ENCODE data around the gene MC1R. TPM values are rescaled to one million over a fixed set of nuclear protein-coding genes. Genes with fewer than 3 reads are reported as not detected.

The MC1R gene
- 5.2 to 8.1 TPM (median 7.6 TPM) in 5 replicates for total RNA-seq (2022; extraction: Qiagen RNA extraction)

GRCh38 chr16:89918453-89919347, at the start of gene MC1R:
Gene MC1R (plus strand): TSS chr16:89918862. CDS start chr16:89919259, 397 bp downstream.

GRCh38 chr16:89873109-89873971, 45.3 kb upstream of the MC1R start, which contains the start of gene TCF25:
Gene TCF25 (plus strand): TSS chr16:89873592. CDS start chr16:89873668, 76 bp downstream.

GRCh38 chr16:89922884-89923639, 4.4 kb downstream of the MC1R start, which contains the start of gene TUBB3:
Gene TUBB3 (plus strand): TSS chr16:89923342. CDS start chr16:89923402, 60 bp downstream.

Other genes with a start within 250 kb of the MC1R start
- gene CDK10, start 232.2 kb upstream of the MC1R start, total RNA-seq (2022; extraction: Qiagen RNA extraction), result 33.1 to 62.2 TPM (median 50.3 TPM) in 5 replicates
- gene SPATA2L, start 217.2 kb upstream of the MC1R start, total RNA-seq (2022; extraction: Qiagen RNA extraction), result 9.1 to 13.6 TPM (median 12.2 TPM) in 5 replicates
- gene VPS9D1, start 198.0 kb upstream of the MC1R start, total RNA-seq (2022; extraction: Qiagen RNA extraction), result 3.0 to 6.0 TPM (median 4.8 TPM) in 5 replicates
- gene ZNF276, start 197.3 kb upstream of the MC1R start, total RNA-seq (2022; extraction: Qiagen RNA extraction), result 15.6 to 19.6 TPM (median 19.0 TPM) in 5 replicates
- gene FANCA, start 102.2 kb upstream of the MC1R start, total RNA-seq (2022; extraction: Qiagen RNA extraction), result 26.0 to 42.0 TPM (median 33.3 TPM) in 5 replicates
- 5.9 to 8.8 TPM (median 8.1 TPM) in 5 replicates for gene SPIRE2, start 90.4 kb upstream of the MC1R start, total RNA-seq (2022; extraction: Qiagen RNA extraction)
- gene TCF25, start 45.3 kb upstream of the MC1R start, total RNA-seq (2022; extraction: Qiagen RNA extraction), result 67.2 to 86.3 TPM (median 80.9 TPM) in 5 replicates
- gene TUBB3, start 4.5 kb downstream of the MC1R start, total RNA-seq (2022; extraction: Qiagen RNA extraction), result 188 to 260 TPM (median 243 TPM) in 5 replicates
- gene DEF8, start 29.9 kb downstream of the MC1R start, total RNA-seq (2022; extraction: Qiagen RNA extraction), result 92.8 to 117 TPM (median 115 TPM) in 5 replicates
- 47.3 to 65.3 TPM (median 63.9 TPM) in 5 replicates for gene DBNDD1, start 100.6 kb downstream of the MC1R start, total RNA-seq (2022; extraction: Qiagen RNA extraction)
- 0.04 TPM in 1 of 5 replicates, not detected in the others for gene PRDM7, start 158.5 kb downstream of the MC1R start, total RNA-seq (2022; extraction: Qiagen RNA extraction)

All from A549 treated with CORT108297 at 1 μM for 4 hours (cell line).